ENCODE data around the gene PCBP3. TPM values are rescaled to one million over a fixed set of nuclear protein-coding genes. Genes with fewer than 3 reads are reported as not detected.

PCBP3 gene
- total RNA-seq, 1 experiment from 2014 or later: 10.9 TPM

DNA sequence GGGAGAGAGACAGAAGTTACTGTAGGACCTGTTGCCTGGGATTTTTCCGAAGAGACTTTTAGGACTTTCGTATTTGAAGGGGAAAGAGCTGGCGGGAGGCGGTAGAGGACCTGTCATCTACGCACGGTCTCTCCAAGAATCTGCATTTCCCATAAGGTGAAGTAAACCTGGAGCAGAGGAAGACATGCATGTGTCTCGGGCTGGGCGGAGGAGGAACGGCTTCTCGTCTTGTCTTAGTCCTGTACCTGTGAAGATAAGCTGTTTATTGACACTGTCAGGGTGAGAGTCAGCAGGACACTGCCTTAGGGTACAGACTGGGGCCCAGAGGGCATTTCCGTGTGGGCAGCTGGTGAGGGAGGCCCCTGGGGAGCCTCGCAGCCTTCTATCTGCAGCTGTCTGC, 214.7 kb downstream of the PCBP3 start:
- Histone ChIP-seq H4K8ac (replicated peaks; ENCODE audit: insufficient read length, low read depth, low read length) (no peak overlapping the region), H2BK12ac (ENCODE audit: insufficient read length, low read depth, low read length) (no peak overlapping the region), H3K56ac (ENCODE audit: insufficient read length, low read depth, low read length) (no peak overlapping the region), H3T11ph (ENCODE audit: low read length) (no peak overlapping the region), H4K20me1 (ENCODE audit: control insufficient read depth, insufficient read depth, insufficient read length) (no peaks in the 10 kb centered on the region), H3K18ac (ENCODE audit: insufficient read length, low read depth, low read length) (no peak overlapping the region), H3K23ac (ENCODE audit: insufficient read length, low read depth, low read length) (no peak overlapping the region), H3K4me2 (ENCODE audit: insufficient read depth, insufficient read length, low read length) (no peak overlapping the region), H3K79me2 (ENCODE audit: insufficient read depth, low read length) (no peaks in the 10 kb centered on the region), H2BK5ac (ENCODE audit: insufficient read length, low read length) (no peak overlapping the region), H2BK120ac (ENCODE audit: low read depth, low read length, poor library complexity, severe bottlenecking) (no peak overlapping the region), H2BK15ac (ENCODE audit: low read depth, low read length) (no peak overlapping the region), H2AFZ (ENCODE audit: low read length) (no peak overlapping the region), H3K27ac (ENCODE audit: insufficient read length, low read depth, low read length) (no peak overlapping the region), H2BK20ac (ENCODE audit: low read depth, low read length, poor library complexity, severe bottlenecking) (no peak overlapping the region), H3K14ac (ENCODE audit: insufficient read depth, low read length) (no peak overlapping the region), H3K4me1 (ENCODE audit: insufficient read depth, low read length) (no peaks in the 10 kb centered on the region), H3K4ac (ENCODE audit: low read depth, low read length) (no peak overlapping the region), H3K27me3 (ENCODE audit: insufficient read depth, low read length) (no peaks in the 10 kb centered on the region), H3K79me1 (ENCODE audit: insufficient read depth, low read depth, low read length, poor library complexity, severe bottlenecking) (no peaks in the 10 kb centered on the region), H4K5ac (ENCODE audit: insufficient read length, low read depth, low read length) (no peak overlapping the region), H3K23me2 (ENCODE audit: insufficient read length, low read depth, low read length, poor library complexity, severe bottlenecking) (no peaks in the 10 kb centered on the region), H3K9me3 (ENCODE audit: control insufficient read depth, low read depth, low read length) (no peaks in the 10 kb centered on the region), H3K9ac (ENCODE audit: extremely low read depth, insufficient read length, low read length) (no peak overlapping the region), H2AK5ac (ENCODE audit: insufficient read length, low read length) (no peak overlapping the region), H4K91ac (ENCODE audit: insufficient read length, low read depth, low read length) (no peak overlapping the region)
- H3K27ac Mint-ChIP-seq: no peak overlapping the region
- no CpG with 5 or more reads among the region's 12 CpGs for WGBS (ENCODE audit: extremely low coverage, insufficient read length, low lambda C conversion rate)
- H3K36me3 Mint-ChIP-seq (ENCODE audit: insufficient read depth in 1 of 3, low read depth in 3 of 3): no peaks in the 10 kb centered on the region
- TF ChIP-seq, protein P1, sequence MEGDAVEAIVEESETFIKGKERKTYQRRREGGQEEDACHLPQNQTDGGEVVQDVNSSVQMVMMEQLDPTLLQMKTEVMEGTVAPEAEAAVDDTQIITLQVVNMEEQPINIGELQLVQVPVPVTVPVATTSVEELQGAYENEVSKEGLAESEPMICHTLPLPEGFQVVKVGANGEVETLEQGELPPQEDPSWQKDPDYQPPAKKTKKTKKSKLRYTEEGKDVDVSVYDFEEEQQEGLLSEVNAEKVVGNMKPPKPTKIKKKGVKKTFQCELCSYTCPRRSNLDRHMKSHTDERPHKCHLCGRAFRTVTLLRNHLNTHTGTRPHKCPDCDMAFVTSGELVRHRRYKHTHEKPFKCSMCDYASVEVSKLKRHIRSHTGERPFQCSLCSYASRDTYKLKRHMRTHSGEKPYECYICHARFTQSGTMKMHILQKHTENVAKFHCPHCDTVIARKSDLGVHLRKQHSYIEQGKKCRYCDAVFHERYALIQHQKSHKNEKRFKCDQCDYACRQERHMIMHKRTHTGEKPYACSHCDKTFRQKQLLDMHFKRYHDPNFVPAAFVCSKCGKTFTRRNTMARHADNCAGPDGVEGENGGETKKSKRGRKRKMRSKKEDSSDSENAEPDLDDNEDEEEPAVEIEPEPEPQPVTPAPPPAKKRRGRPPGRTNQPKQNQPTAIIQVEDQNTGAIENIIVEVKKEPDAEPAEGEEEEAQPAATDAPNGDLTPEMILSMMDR (conservative IDR thresholded peaks at IDR 0.05): no peak
- DNase-seq: peak; percentile 23
- H3K27me3 Mint-ChIP-seq (ENCODE audit: low read depth): no peaks in the 10 kb centered on the region
- no peak overlapping the region for H3K4me3 Mint-ChIP-seq
- H3K4me1 Mint-ChIP-seq: peaks cover 33 to 34% of the 10 kb centered on the region in 2 experiments
- H3K9me3 Mint-ChIP-seq: no peaks in the 10 kb centered on the region
